IMR-90 (cell line): ENCODE results near the gene TUBGCP3. TPM values are rescaled to one million over a fixed set of nuclear protein-coding genes. Genes with fewer than 3 reads are reported as not detected.
A peak's percentile ranks its signal among the peaks of the same experiment; 100 is the strongest.

ENCODE experiments used
- ATAC-seq: fragments of 200-7000 bp; cut with Tn5 transposase; 2 replicates; pipeline ENCODE4 v1.9.1; 2020; ENCODE audit warnings: low read depth, mild to moderate bottlenecking, moderate library complexity
- BruUV-seq: library from RNA; stranded (reverse); fragments of 400-500 nt; replicated peaks from 2 replicates; lab custom pipeline; 2021; lab: Mats Ljungman, UMichigan
- CTCF ChIA-PET: fragments of 300-600 bp; formaldehyde crosslinking; extraction: SDS; loops from one replicate; lab custom pipeline; 2021; ENCODE audit warnings: antibody characterized with exemption; lab: Yijun Ruan, JAX
- POLR2A ChIA-PET: fragments of 300-600 bp; sonication (Branson Sonifier 250); formaldehyde crosslinking; loops from one replicate; lab custom pipeline; 2022; ENCODE audit warnings: antibody characterized with exemption; ENCODE audit not compliant: unreplicated experiment; lab: Charles Lee
- DNase-seq: peaks from one replicate; pipeline ENCODE4 v3.0.0; 2013
- H2AFZ ChIP-seq: replicated peaks from 2 replicates; pipeline ENCODE3; 2013; ENCODE audit warnings: low read length, mild to moderate bottlenecking; ENCODE audit not compliant: poor library complexity
- H2AK5ac ChIP-seq: 2 replicates; pipeline ENCODE4 v1.6.1; 2013; ENCODE audit warnings: low read depth, low read length, inconsistent platforms
- H2AK9ac ChIP-seq: replicated peaks from 2 replicates; pipeline ENCODE3; 2013; ENCODE audit warnings: mild to moderate bottlenecking, low read depth, low read length, moderate library complexity; ENCODE audit not compliant: poor library complexity
- H2BK120ac ChIP-seq: 2 replicates; pipeline ENCODE4 v1.6.1; 2013; ENCODE audit warnings: low read depth, low read length, inconsistent platforms
- H2BK15ac ChIP-seq: 3 replicates; pipeline ENCODE4 v1.6.1; 2013; ENCODE audit warnings: low read depth, low read length, inconsistent platforms
- H2BK20ac ChIP-seq: 2 replicates; pipeline ENCODE4 v1.6.1; 2013; ENCODE audit warnings: low read depth, mild to moderate bottlenecking, inconsistent platforms, low read length, moderate library complexity
- H2BK5ac ChIP-seq: 2 replicates; pipeline ENCODE4 v1.6.1; 2013; ENCODE audit warnings: mild to moderate bottlenecking, low read depth, low read length, inconsistent platforms; ENCODE audit not compliant: poor library complexity, severe bottlenecking
- H3K14ac ChIP-seq: replicated peaks from 2 replicates; pipeline ENCODE4 v1.6.1; 2013; ENCODE audit warnings: low read depth, low read length, inconsistent platforms
- H3K18ac ChIP-seq: 2 replicates; pipeline ENCODE4 v1.6.1; 2013; ENCODE audit warnings: low read depth, low read length, control low read depth
- H3K23ac ChIP-seq: 2 replicates; pipeline ENCODE4 v1.6.1; 2013; ENCODE audit warnings: low read depth, low read length, inconsistent platforms
- H3K27ac ChIP-seq: 2 replicates; pipeline ENCODE4 v1.5.1; 2013; ENCODE audit warnings: mild to moderate bottlenecking, control low read depth, low read length; ENCODE audit not compliant: insufficient read depth
- H3K27me3 ChIP-seq: 2 replicates; pipeline ENCODE4 v1.6.1; 2013; ENCODE audit warnings: low read length; ENCODE audit not compliant: control insufficient read depth, insufficient read depth
- H3K36me3 ChIP-seq: 2 replicates; pipeline ENCODE4 v1.6.1; 2013; ENCODE audit warnings: low read length, mixed read lengths; ENCODE audit not compliant: control insufficient read depth, insufficient read depth
- H3K4ac ChIP-seq: 2 replicates; pipeline ENCODE4 v1.6.1; 2013; ENCODE audit warnings: low read depth, low read length, inconsistent platforms
- H3K4me1 ChIP-seq: 2 replicates; pipeline ENCODE4 v1.6.1; 2013; ENCODE audit warnings: low read length, mixed read lengths; ENCODE audit not compliant: control insufficient read depth, insufficient read depth
- H3K4me2 ChIP-seq: 2 replicates; pipeline ENCODE4 v1.6.1; 2013; ENCODE audit warnings: low read depth, mild to moderate bottlenecking, control low read depth, low read length, moderate library complexity
- H3K4me3 ChIP-seq: 2 replicates; pipeline ENCODE4 v1.5.1; 2013; ENCODE audit warnings: low read depth, mild to moderate bottlenecking, control low read depth, low read length, moderate library complexity; ENCODE audit not compliant: insufficient read depth
- H3K56ac ChIP-seq: 2 replicates; pipeline ENCODE4 v1.6.1; 2013; ENCODE audit warnings: low read length, inconsistent platforms; ENCODE audit not compliant: insufficient read depth; ENCODE audit errors: extremely low read depth
- H3K79me1 ChIP-seq, 2 experiments: 2 replicates each; pipeline ENCODE4 v1.6.1; 2013; ENCODE audit warnings: low read length in 2 of 2, inconsistent platforms in 1 of 2, low read depth in 1 of 2
- H3K9ac ChIP-seq: 2 replicates; pipeline ENCODE4 v1.6.1; 2013; ENCODE audit warnings: low read depth, low read length, control low read depth
- H3K9me1 ChIP-seq: 2 replicates; pipeline ENCODE4 v1.6.1; 2013; ENCODE audit warnings: low read length, inconsistent platforms; ENCODE audit not compliant: insufficient read depth
- H3K9me3 ChIP-seq: 2 replicates; pipeline ENCODE4 v1.6.1; 2013; ENCODE audit warnings: low read length; ENCODE audit not compliant: control insufficient read depth, insufficient read depth
- H4K20me1 ChIP-seq: 2 replicates; pipeline ENCODE4 v1.6.1; 2013; ENCODE audit warnings: low read length, inconsistent platforms; ENCODE audit not compliant: insufficient read depth
- H4K5ac ChIP-seq: 2 replicates; pipeline ENCODE4 v1.6.1; 2013; ENCODE audit warnings: mild to moderate bottlenecking, low read depth, low read length, control low read depth
- H4K8ac ChIP-seq, 2 experiments: 2 replicates each; pipeline ENCODE4 v1.6.1; 2013; ENCODE audit warnings: low read depth in 2 of 2, low read length in 2 of 2, control low read depth in 1 of 2, inconsistent platforms in 1 of 2
- H4K91ac ChIP-seq: 2 replicates; pipeline ENCODE4 v1.6.1; 2013; ENCODE audit warnings: low read depth, low read length, inconsistent platforms; ENCODE audit not compliant: insufficient read depth
- CEBPB ChIP-seq: IDR thresholded peaks from 2 replicates; pipeline ENCODE4 v1.6.1; 2012; ENCODE audit warnings: low read depth, low read length, improper control_type of control experiment
- CHD1 ChIP-seq: IDR thresholded peaks from 2 replicates; pipeline ENCODE4 v1.6.1; 2012; ENCODE audit warnings: low read depth, low read length, improper control_type of control experiment
- MAZ ChIP-seq: IDR thresholded peaks from 2 replicates; pipeline ENCODE4 v1.6.1; 2012; ENCODE audit warnings: low read depth, mild to moderate bottlenecking, low read length, improper control_type of control experiment, moderate library complexity, borderline replicate concordance
- WGBS, 2 experiments: methylation state at CpG; one replicate each; pipeline versions ENCODE4 v1.1.5 to v1.1.7; 2013; ENCODE audit warnings: missing lambda C conversion rate in 2 of 2; ENCODE audit not compliant: insufficient read length in 1 of 2; ENCODE audit errors: extremely low coverage in 2 of 2; 5-methylcytosine and 5-hydroxymethylcytosine counted together
- dilution Hi-C: fragments of 300-500 bp; cut with HindIII; formaldehyde crosslinking; loops from one replicate; pipeline ENCODE4 v1.14.3; 2018; ENCODE audit warnings: low sequenced_read_pairs; ENCODE audit not compliant: unreplicated experiment
- in situ Hi-C: fragments of 300-500 bp; cut with MboI; formaldehyde crosslinking; loops from 3 replicates; pipeline ENCODE4 v1.14.3; 2019; ENCODE audit warnings: low sequenced_read_pairs, inconsistent platforms, mixed read lengths
- intact Hi-C: fragments of 100-400 bp; cut with micrococcal nuclease; formaldehyde crosslinking; loops from 2 replicates; pipeline ENCODE4 v1.10.0; 2022
- polyA plus RNA-seq, 3 experiments: library from polyadenylated mRNA; depleted of rRNA; stranded (reverse); fragments of >200 nt; gene quantifications; 2 replicates each; pipeline ENCODE4 v1.2.3, GENCODE V29; 2012; ENCODE audit warnings: low replicate concordance in 1 of 3
- total RNA-seq: library from RNA; depleted of rRNA; stranded (reverse); fragments of >200 nt; gene quantifications from 2 replicates; pipeline ENCODE4 v1.2.3, GENCODE V29; 2012

The TUBGCP3 gene
- total and polyA plus RNA-seq, 2 of the 4 experiments (the other 2 are of a cell fraction) = 16.0 to 17.8 TPM

DNA sequence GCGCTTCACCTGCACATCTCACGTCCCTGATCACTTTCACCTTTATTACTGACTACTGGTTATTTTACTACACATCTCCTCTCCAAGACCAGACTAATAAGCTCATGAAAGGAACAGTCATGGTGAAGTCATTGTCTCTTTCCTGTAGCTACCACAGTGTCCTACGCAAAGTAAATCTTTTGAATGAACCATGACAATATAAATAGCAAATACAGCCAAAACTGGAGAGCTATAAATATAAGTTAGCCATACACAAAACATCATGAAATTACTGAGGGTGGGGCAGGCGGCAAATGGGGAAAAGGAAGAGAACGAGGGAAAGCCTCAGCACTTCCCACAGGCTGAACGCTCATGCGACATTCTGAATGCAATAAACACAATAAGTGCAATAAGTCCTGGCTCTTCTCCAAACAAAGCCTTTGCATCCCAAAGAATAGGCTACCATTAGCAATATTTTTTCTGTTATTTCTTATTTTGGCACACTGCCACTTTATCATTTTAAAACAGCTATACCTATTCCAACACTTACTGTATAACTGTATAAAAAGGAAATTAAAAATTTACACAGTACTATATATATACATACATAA lies 62.5 kb downstream of the TUBGCP3 start:
- H2AK5ac ChIP-seq = no peak overlapping the region
- dilution Hi-C loops (no loop called here), in situ Hi-C loops (no loop called here), intact Hi-C loops (no loop called here)
- H4K20me1 ChIP-seq = no peaks in the 10 kb centered on the region
- ATAC-seq = no peak
- no peak overlapping the region for H2AFZ ChIP-seq
- H3K18ac ChIP-seq = no peak overlapping the region
- H2BK15ac ChIP-seq = no peak overlapping the region
- no peaks in the 10 kb centered on the region for H3K9me3 ChIP-seq
- no peak overlapping the region for H3K14ac ChIP-seq
- CTCF ChIA-PET = interaction anchor here (0.9 to 1.0 kb wide), 2 partner anchors 14 to 24 kb away, joined by 3 read pairs; no protein-coding TSS in a partner anchor
- H2BK5ac ChIP-seq = no peak overlapping the region
- H4K8ac ChIP-seq = no peak overlapping the region
- no peak overlapping the region for H2BK20ac ChIP-seq
- H3K4me3 ChIP-seq = no peak overlapping the region
- H3K4me1 ChIP-seq = 0 out of 2 replicates have a peak, but pooled peaks cover 1% of the 10 kb centered on the region
- H3K79me1 ChIP-seq = peaks cover 13 to 17% of the 10 kb centered on the region in 2 experiments
- H4K91ac ChIP-seq = no peak overlapping the region
- H3K23ac ChIP-seq = no peak overlapping the region
- H2AK9ac ChIP-seq = no peak overlapping the region
- no peak overlapping the region for H3K9ac ChIP-seq
- H3K27ac ChIP-seq = no peak overlapping the region
- no peak overlapping the region for H3K56ac ChIP-seq
- POLR2A ChIA-PET = no interaction called here
- H3K27me3 ChIP-seq = no peaks in the 10 kb centered on the region
- H3K36me3 ChIP-seq = peaks cover 16% of the 10 kb centered on the region
- no TSS peak for BruUV-seq
- H3K9me1 ChIP-seq = peaks cover 3% of the 10 kb centered on the region; the same call in 1 of the 2 replicates
- TF ChIP-seq CHD1 (no peak), MAZ (no peak), CEBPB (no peak)
- no peak overlapping the region for H3K4me2 ChIP-seq
- peak; percentile 8 for DNase-seq
- no peak overlapping the region for H3K4ac ChIP-seq
- WGBS, 2 experiments = 86% methylated on average over 3 of the region's 7 CpGs; no CpG with 5 or more reads in 1 of the 2 experiments
- no peak overlapping the region for H4K5ac ChIP-seq
- H2BK120ac ChIP-seq = no peak overlapping the region
